HCT116 (cell line): ENCODE measurements around the gene CPA4. TPM values are rescaled to one million over a fixed set of nuclear protein-coding genes. Genes with fewer than 3 reads are reported as not detected.

Source experiments
- ATAC-seq: fragments of 200-7000 bp; cut with Tn5 transposase; 2 replicates; pipeline ENCODE4 v1.9.1; 2020; ENCODE audit warnings: mild to moderate bottlenecking, moderate library complexity
- BruUV-seq: library from RNA; stranded (reverse); fragments of 400-500 nt; replicated peaks from 2 replicates; lab custom pipeline; 2021; lab: Mats Ljungman, UMichigan
- CTCF ChIA-PET: fragments of 300-600 bp; sonication (Branson Sonifier 250); formaldehyde crosslinking; loops from one replicate; lab custom pipeline; 2021; ENCODE audit warnings: antibody characterized with exemption; lab: Charles Lee
- POLR2A ChIA-PET: fragments of 300-600, 350-600 bp; sonication (Branson Sonifier 250); formaldehyde crosslinking; loops from one replicate; lab custom pipeline; 2021; ENCODE audit warnings: antibody characterized with exemption; lab: Charles Lee
- RAD21 ChIA-PET, 2 experiments: fragments of 300-600 bp; sonication (Branson Sonifier 250); formaldehyde crosslinking; loops; one replicate each; lab custom pipeline; 2023; ENCODE audit warnings: low total read pairs in 2 of 2; ENCODE audit not compliant: uncharacterized antibody in 2 of 2, unreplicated experiment in 2 of 2, low non-redundant PET in 1 of 2; lab: Charles Lee
- DNase-seq: peaks from one replicate; pipeline ENCODE4 v3.0.0-alpha.2; 2010; ENCODE audit warnings: low read depth, low spot score
- H2AFZ ChIP-seq: fragments of 200-600 bp; shearing (Covaris generic), sonication (generic); 2 replicates; pipeline ENCODE4 v1.6.1; 2017; ENCODE audit warnings: low read depth, mixed run types, mixed read lengths, antibody characterized with exemption, low read length; ENCODE audit not compliant: poor library complexity, severe bottlenecking
- H3K27ac ChIP-seq: 2 replicates; pipeline ENCODE4 v1.5.1; 2012; ENCODE audit warnings: low read depth, low read length
- H3K27me3 ChIP-seq: fragments of 200-600 bp; sonication (generic); 2 replicates; pipeline ENCODE4 v1.6.1; 2016; ENCODE audit warnings: mixed run types, low read length, mixed read lengths; ENCODE audit not compliant: insufficient read depth
- H3K36me3 ChIP-seq, 2 experiments: fragments of 200-500 bp in 1 of 2; fragments of 200-600 bp in 1 of 2; sonication (Bioruptor generic) in 1 of 2; sonication (generic) in 1 of 2; 2 replicates each; pipeline versions ENCODE4 v1.5.1 to v1.6.1; 2014 to 2016; ENCODE audit warnings: low read length in 2 of 2, inconsistent platforms in 1 of 2, mixed read lengths in 1 of 2, mixed run types in 1 of 2; ENCODE audit not compliant: insufficient read depth in 2 of 2, control insufficient read depth in 1 of 2
- H3K4me1 ChIP-seq, 2 experiments: fragments of 200-600 bp in 1 of 2; sonication (generic) in 1 of 2; 2 replicates each; pipeline versions ENCODE4 v1.5.1 to v1.6.1; 2012 to 2017; ENCODE audit warnings: low read length in 2 of 2, inconsistent platforms in 1 of 2, mild to moderate bottlenecking in 1 of 2, mixed read lengths in 1 of 2, mixed run types in 1 of 2, moderate library complexity in 1 of 2; ENCODE audit not compliant: insufficient read depth in 2 of 2, control insufficient read depth in 1 of 2
- H3K4me2 ChIP-seq: fragments of 200-600 bp; sonication (generic); 2 replicates; pipeline ENCODE4 v1.6.1; 2017; ENCODE audit warnings: mixed run types, low read length, mixed read lengths
- H3K4me3 ChIP-seq, 2 experiments: fragments of 200-600 bp in 1 of 2; sonication (generic) in 1 of 2; replicated peaks in 1 of 2; 2 replicates each; pipeline ENCODE4 v1.5.1; 2011 to 2016; ENCODE audit warnings: low read length in 2 of 2, control low read depth in 1 of 2, low read depth in 1 of 2, mild to moderate bottlenecking in 1 of 2, mixed read lengths in 1 of 2, mixed run types in 1 of 2
- H3K79me2 ChIP-seq: fragments of 200-600 bp; sonication (generic); 2 replicates; pipeline ENCODE4 v1.6.1; 2017; ENCODE audit warnings: mild to moderate bottlenecking, mixed run types, low read length, moderate library complexity, mixed read lengths; ENCODE audit not compliant: insufficient read depth
- H3K9ac ChIP-seq: fragments of 200-600 bp; sonication (generic); 2 replicates; pipeline ENCODE4 v1.6.1; 2016; ENCODE audit warnings: low read length, mixed read lengths
- H3K9me2 ChIP-seq: fragments of 200-600 bp; sonication (generic), shearing (Covaris generic); 2 replicates; pipeline ENCODE4 v1.6.1; 2017; ENCODE audit warnings: mixed run types, mild to moderate bottlenecking, moderate library complexity; ENCODE audit not compliant: insufficient read depth
- H3K9me3 ChIP-seq, 2 experiments: fragments of 200-500 bp in 1 of 2; fragments of 200-600 bp in 1 of 2; sonication (Bioruptor generic) in 1 of 2; sonication (generic) in 1 of 2; 2 replicates each; pipeline ENCODE4 v1.6.1; 2014 to 2017; ENCODE audit warnings: low read length in 2 of 2, mixed read lengths in 2 of 2, inconsistent platforms in 1 of 2, low read depth in 1 of 2, mild to moderate bottlenecking in 1 of 2, mixed run types in 1 of 2, moderate library complexity in 1 of 2; ENCODE audit not compliant: control insufficient read depth in 1 of 2, insufficient read depth in 1 of 2
- H4K20me1 ChIP-seq: fragments of 200-600 bp; sonication (generic), shearing (Covaris generic); 2 replicates; pipeline ENCODE4 v1.6.1; 2017; ENCODE audit warnings: mixed run types, mild to moderate bottlenecking, moderate library complexity; ENCODE audit not compliant: insufficient read depth
- CEBPB ChIP-seq: IDR thresholded peaks from 2 replicates; pipeline ENCODE4 v1.6.1; 2012; ENCODE audit warnings: low read depth
- EZH2phosphoT487 ChIP-seq: fragments of 200-600 bp; IDR thresholded peaks from 2 replicates; pipeline ENCODE4 v1.6.1; 2018; ENCODE audit warnings: antibody characterized with exemption, borderline replicate concordance
- JUND ChIP-seq: IDR thresholded peaks from 2 replicates; pipeline ENCODE4 v1.6.1; 2012
- POLR2A ChIP-seq: IDR thresholded peaks from 2 replicates; pipeline ENCODE4 v1.7.0; 2011; ENCODE audit warnings: borderline replicate concordance; ENCODE audit not compliant: insufficient read depth, insufficient read length; ENCODE audit errors: extremely low read depth
- SP1 ChIP-seq: IDR thresholded peaks from 2 replicates; pipeline ENCODE4 v1.6.1; 2012; ENCODE audit warnings: low read depth
- intact Hi-C: fragments of 100-400 bp; cut with micrococcal nuclease; formaldehyde crosslinking; loops from 2 replicates; pipeline ENCODE4 v1.10.0; 2022
- total RNA-seq: library from RNA; stranded (reverse); gene quantifications from one replicate; pipeline ENCODE4 v1.2.1, GENCODE V29; 2021; ENCODE audit not compliant: unreplicated experiment
- TF ChIP-seq, protein P1 (sequence below): IDR thresholded peaks from 2 replicates; pipeline ENCODE4 v1.6.1; 2011; ENCODE audit warnings: mild to moderate bottlenecking, low read length, moderate library complexity; ENCODE audit not compliant: insufficient replicate concordance; ENCODE audit errors: extremely low read depth

CPA4 gene
- total RNA-seq, 1 experiment from 2014 or later: 38.7 TPM

DNA sequence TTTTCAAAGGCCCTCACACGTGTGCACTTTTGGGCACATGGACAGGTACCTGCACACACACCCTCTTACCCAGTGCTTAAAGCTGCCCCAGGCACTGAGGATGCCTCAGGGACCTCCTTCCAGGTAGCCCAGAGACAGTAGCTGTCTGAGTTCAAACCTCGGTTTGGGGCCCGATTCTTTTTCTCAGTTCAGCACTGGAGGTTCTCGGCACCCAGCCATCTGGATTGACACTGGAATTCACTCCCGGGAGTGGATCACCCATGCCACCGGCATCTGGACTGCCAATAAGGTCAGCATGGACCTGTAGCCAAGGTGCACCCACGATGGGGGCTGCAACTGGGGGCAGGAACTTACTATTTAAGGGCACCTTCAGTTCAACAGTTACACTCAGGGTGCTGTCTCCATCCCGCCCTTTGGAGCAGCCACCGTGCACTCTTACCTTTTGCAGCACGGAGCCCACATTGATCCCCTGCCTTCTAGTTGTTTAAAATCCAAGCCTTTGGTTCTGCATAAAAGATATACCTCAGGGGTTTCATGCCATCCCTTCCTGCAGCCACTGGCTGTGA lies 69.4 kb downstream of the CPA4 start:
- no peak for DNase-seq
- Histone ChIP-seq H3K4me2 (no peak overlapping the region), H3K27me3 (no peaks in the 10 kb centered on the region), H3K9me3 (peaks cover 0 to 21% of the 10 kb centered on the region in 2 experiments; a peak in 1 of 4 replicates), H3K36me3 (no peaks in the 10 kb centered on the region), H4K20me1 (no peaks in the 10 kb centered on the region), H3K9me2 (no peaks in the 10 kb centered on the region), H3K4me3 (no peak overlapping the region), H2AFZ (no peak overlapping the region), H3K79me2 (no peaks in the 10 kb centered on the region), H3K27ac (no peak overlapping the region), H3K4me1 (peaks cover 31 to 54% of the 10 kb centered on the region in 2 experiments), H3K9ac (no peak overlapping the region)
- POLR2A ChIA-PET: no interaction called here
- no peak for TF ChIP-seq EZH2phosphoT487
- TF ChIP-seq POLR2A: no peak
- no peak for TF ChIP-seq SP1
- TF ChIP-seq CEBPB: no peak
- no peak for TF ChIP-seq JUND
- TF ChIP-seq, protein P1, sequence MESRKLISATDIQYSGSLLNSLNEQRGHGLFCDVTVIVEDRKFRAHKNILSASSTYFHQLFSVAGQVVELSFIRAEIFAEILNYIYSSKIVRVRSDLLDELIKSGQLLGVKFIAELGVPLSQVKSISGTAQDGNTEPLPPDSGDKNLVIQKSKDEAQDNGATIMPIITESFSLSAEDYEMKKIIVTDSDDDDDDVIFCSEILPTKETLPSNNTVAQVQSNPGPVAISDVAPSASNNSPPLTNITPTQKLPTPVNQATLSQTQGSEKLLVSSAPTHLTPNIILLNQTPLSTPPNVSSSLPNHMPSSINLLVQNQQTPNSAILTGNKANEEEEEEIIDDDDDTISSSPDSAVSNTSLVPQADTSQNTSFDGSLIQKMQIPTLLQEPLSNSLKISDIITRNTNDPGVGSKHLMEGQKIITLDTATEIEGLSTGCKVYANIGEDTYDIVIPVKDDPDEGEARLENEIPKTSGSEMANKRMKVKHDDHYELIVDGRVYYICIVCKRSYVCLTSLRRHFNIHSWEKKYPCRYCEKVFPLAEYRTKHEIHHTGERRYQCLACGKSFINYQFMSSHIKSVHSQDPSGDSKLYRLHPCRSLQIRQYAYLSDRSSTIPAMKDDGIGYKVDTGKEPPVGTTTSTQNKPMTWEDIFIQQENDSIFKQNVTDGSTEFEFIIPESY: no peak
- ATAC-seq: no peak
- intact Hi-C loops: no loop called here
- RAD21 ChIA-PET: no interaction called here
- no TSS peak for BruUV-seq
- CTCF ChIA-PET: no interaction called here
